Tibial nerve (tissue), 4 donors: Measurements from ENCODE around the gene BNC2. TPM values are rescaled to one million over a fixed set of nuclear protein-coding genes. Genes with fewer than 3 reads are reported as not detected.

Experiments
- DNase-seq, 2 donors: peaks; one replicate each; pipeline ENCODE4 v3.0.0-alpha.2; 2019; ENCODE audit warnings: low spot score in 2 of 2
- H3K27ac ChIP-seq, 4 donors: fragments of 200-600 bp; sonication (generic) in 3 of 4; one replicate each; pipeline ENCODE4 v1.5.1; 2017 to 2019; ENCODE audit warnings: mild to moderate bottlenecking in 1 of 4
- H3K27me3 ChIP-seq, 2 donors: fragments of 200-600 bp; sonication (generic) in 1 of 2; one replicate each; pipeline versions ENCODE4 v1.5.1 to v1.6.0; 2017 to 2019
- H3K36me3 ChIP-seq, 3 donors: fragments of 200-600 bp; sonication (generic); one replicate each; pipeline ENCODE4 v1.5.1; 2018 to 2019
- H3K4me1 ChIP-seq, 4 donors: fragments of 200-600 bp; sonication (generic) in 3 of 4; one replicate each; pipeline ENCODE4 v1.5.1; 2017 to 2019
- H3K4me3 ChIP-seq, 4 donors: fragments of 200-600 bp; sonication (generic) in 3 of 4; one replicate each; pipeline ENCODE4 v1.5.1; 2017 to 2019; ENCODE audit warnings: mild to moderate bottlenecking in 1 of 4, moderate library complexity in 1 of 4
- H3K9me3 ChIP-seq, 4 donors: fragments of 200-600 bp; sonication (generic) in 3 of 4; one replicate each; pipeline ENCODE4 v1.5.1; 2017 to 2019
- EP300 ChIP-seq, 2 donors: sonication (generic); formaldehyde crosslinking; IDR thresholded peaks; one replicate each; pipeline ENCODE4 v1.6.1; 2017; ENCODE audit warnings: antibody characterized with exemption in 2 of 2, mild to moderate bottlenecking in 1 of 2
- POLR2A ChIP-seq, 2 donors: fragments of 450-650 bp; IDR thresholded peaks; one replicate each; pipeline ENCODE4 v1.6.1; 2017; ENCODE audit warnings: antibody characterized with exemption in 2 of 2, mild to moderate bottlenecking in 2 of 2, moderate library complexity in 2 of 2
- WGBS, 2 donors: methylation state at CpG; one replicate each; pipeline ENCODE4 v1.1.5; 2018; 5-methylcytosine and 5-hydroxymethylcytosine counted together
- total RNA-seq, 4 donors: library from RNA; depleted of rRNA; stranded (reverse); fragments of >200 nt; gene quantifications; one replicate each; pipeline ENCODE4 v1.1.0, GENCODE V29; 2016
- TF ChIP-seq, protein P1 (sequence below), 5 experiments: fragments of 200-600 bp in 3 of 5; fragments of 450-650 bp in 2 of 5; sonication (generic) in 3 of 5; IDR thresholded peaks; one replicate each; pipeline ENCODE4 v1.5.1; 2016 to 2019; ENCODE audit warnings: antibody characterized with exemption in 5 of 5, mild to moderate bottlenecking in 3 of 5, moderate library complexity in 2 of 5

BNC2 gene
- total RNA-seq, 4 donors from 2014 or later = 69.9 to 89.6 (median 88.4) TPM

DNA sequence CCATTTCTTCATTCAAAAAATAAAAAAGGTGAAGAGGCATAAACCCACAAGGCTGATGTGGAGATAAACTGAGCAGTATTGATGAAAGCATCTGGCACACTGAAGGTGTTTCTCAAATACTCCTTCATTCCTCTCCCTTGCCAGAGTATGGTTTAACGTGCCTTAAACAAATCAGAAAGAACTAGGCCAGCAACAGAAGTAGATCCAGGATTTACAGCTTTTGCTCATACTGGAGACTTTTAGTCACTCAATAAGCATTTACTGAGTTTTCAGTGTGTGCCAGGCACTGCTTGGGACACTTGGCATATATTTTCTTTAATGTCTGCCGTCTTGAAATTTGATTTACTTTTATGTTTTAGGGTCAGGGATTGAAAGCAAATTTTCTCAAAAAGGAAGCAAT lies 53.0 kb downstream of the BNC2 start:
- Histone ChIP-seq H3K36me3 (no peaks in the 10 kb centered on the region), H3K4me1 (peaks cover 0 to 7% (median 0%) of the 10 kb centered on the region in 4 donors), H3K27ac (no peak overlapping the region), H3K9me3 (no peaks in the 10 kb centered on the region), H3K27me3 (no peaks in the 10 kb centered on the region), H3K4me3 (no peak overlapping the region)
- TF ChIP-seq, protein P1, sequence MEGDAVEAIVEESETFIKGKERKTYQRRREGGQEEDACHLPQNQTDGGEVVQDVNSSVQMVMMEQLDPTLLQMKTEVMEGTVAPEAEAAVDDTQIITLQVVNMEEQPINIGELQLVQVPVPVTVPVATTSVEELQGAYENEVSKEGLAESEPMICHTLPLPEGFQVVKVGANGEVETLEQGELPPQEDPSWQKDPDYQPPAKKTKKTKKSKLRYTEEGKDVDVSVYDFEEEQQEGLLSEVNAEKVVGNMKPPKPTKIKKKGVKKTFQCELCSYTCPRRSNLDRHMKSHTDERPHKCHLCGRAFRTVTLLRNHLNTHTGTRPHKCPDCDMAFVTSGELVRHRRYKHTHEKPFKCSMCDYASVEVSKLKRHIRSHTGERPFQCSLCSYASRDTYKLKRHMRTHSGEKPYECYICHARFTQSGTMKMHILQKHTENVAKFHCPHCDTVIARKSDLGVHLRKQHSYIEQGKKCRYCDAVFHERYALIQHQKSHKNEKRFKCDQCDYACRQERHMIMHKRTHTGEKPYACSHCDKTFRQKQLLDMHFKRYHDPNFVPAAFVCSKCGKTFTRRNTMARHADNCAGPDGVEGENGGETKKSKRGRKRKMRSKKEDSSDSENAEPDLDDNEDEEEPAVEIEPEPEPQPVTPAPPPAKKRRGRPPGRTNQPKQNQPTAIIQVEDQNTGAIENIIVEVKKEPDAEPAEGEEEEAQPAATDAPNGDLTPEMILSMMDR (IDR thresholded peaks at IDR 0.05) = no peak
- no peak for TF ChIP-seq POLR2A (IDR thresholded peaks at IDR 0.05)
- TF ChIP-seq EP300 (IDR thresholded peaks at IDR 0.05) = no peak
- 76 to 77% methylated on average over 2 of the region's 2 CpGs for WGBS, 2 donors
- no peak for DNase-seq

DNA sequence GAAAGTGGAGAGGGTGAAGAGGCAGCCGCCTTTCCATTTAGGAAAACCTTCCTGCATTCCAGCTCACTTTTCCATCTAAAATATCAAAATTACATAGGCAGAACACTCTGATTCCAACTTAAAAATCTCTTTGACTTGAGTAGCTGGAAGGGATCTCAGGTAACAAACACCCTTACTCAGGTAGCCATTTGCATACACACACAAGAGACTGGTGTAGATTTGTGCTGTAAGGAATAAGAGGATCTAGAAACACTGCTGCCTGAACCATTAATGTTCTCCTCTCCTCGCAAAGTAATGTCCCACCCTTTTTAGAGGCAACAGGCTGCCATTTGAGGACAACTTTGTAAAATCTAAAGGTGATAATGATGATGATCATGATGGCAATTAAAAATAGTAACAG lies 53.5 kb downstream of the BNC2 start:
- Histone ChIP-seq H3K4me1 (peaks cover 0 to 7% (median 0%) of the 10 kb centered on the region in 4 donors), H3K27ac (no peak overlapping the region)

DNA sequence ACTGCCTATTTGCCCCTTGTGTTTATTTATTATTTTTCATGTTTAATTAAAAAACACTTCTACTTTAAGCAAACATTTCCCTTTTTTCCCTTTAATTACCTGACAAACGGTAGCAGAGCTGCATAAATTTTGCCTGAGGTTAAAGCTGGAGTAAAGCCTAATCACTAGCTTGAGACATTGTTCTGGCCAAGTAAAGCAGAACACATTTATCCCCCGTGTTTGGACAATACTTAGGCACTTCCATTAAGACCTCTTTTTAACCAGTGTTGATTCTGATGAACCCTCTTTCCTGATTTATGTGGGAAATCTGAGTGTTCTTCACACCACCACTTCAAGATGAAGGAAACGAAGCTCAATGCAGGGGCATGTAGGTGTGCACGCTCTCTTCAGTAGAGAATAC lies 54.5 kb downstream of the BNC2 start:
- TF ChIP-seq EP300 (IDR thresholded peaks at IDR 0.05) (no peak), POLR2A (IDR thresholded peaks at IDR 0.05) (no peak)
- TF ChIP-seq, protein P1 (IDR thresholded peaks at IDR 0.05) = no peak
- Histone ChIP-seq H3K36me3 (no peaks in the 10 kb centered on the region), H3K9me3 (no peaks in the 10 kb centered on the region), H3K27me3 (no peaks in the 10 kb centered on the region), H3K27ac (no peak overlapping the region), H3K4me1 (peaks cover 0 to 7% (median 0%) of the 10 kb centered on the region in 4 donors), H3K4me3 (no peak overlapping the region)
- WGBS, 2 donors = 55 to 62% methylated on average over 4 of the region's 4 CpGs
- no peak for DNase-seq

More for the DNA sequence above, 53.5 kb downstream of the BNC2 start:
- H3K9me3 ChIP-seq = no peaks in the 10 kb centered on the region
- WGBS, 2 donors = 90 to 94% methylated on average over 2 of the region's 2 CpGs
- H3K27me3 ChIP-seq = no peaks in the 10 kb centered on the region
- TF ChIP-seq POLR2A (IDR thresholded peaks at IDR 0.05) (no peak), EP300 (IDR thresholded peaks at IDR 0.05) (no peak)
- TF ChIP-seq, protein P1 (IDR thresholded peaks at IDR 0.05) = no peak
- H3K36me3 ChIP-seq = no peaks in the 10 kb centered on the region
- no peak overlapping the region for H3K4me3 ChIP-seq
- DNase-seq = no peak

DNA sequence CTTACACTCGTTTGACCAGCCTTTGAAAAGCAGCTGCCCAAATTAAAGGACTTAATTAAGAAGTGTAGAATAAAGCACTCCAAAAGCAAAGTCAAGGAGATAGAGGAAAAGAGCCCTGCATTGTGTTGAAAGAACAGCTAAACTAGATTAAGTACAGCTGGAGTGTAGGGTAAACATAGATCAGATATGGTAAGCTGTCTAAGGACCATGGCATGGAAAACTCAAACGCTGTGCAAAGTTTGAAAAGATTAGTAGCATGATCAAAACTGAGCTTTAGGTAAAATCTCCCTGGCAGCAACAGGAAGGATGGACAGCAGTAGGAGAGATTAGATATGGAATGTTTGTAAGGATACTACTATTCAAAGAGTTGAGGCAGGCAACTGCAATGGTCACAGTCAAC lies 55.4 kb downstream of the BNC2 start:
- DNase-seq = no peak
- Histone ChIP-seq H3K4me3 (no peak overlapping the region), H3K4me1 (peaks cover 0 to 7% (median 0%) of the 10 kb centered on the region in 4 donors), H3K27ac (no peak overlapping the region), H3K9me3 (no peaks in the 10 kb centered on the region), H3K27me3 (no peaks in the 10 kb centered on the region), H3K36me3 (no peaks in the 10 kb centered on the region)
- WGBS, 2 donors = 91 to 93% methylated on average over 2 of the region's 2 CpGs
- TF ChIP-seq, protein P1 (IDR thresholded peaks at IDR 0.05) = no peak
- TF ChIP-seq EP300 (IDR thresholded peaks at IDR 0.05) (no peak), POLR2A (IDR thresholded peaks at IDR 0.05) (no peak)

DNA sequence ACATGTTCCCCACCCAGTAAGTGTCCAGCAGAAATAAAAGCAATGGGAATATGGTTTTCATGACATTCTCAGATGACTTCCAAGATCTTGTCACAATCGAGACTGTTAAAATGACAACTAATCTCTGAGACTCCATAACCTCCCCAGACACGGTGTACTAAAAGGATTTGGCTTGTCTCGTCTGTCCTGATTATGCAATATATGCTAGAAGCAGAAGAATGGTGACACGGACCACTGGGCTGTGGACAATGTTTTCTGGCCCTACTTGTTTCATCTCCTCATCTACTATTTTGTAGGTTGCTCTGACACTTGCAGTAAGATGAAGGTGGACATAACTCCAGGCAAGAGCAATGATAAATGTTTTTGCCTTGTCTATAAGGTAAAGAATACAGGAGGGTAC lies 56.6 kb downstream of the BNC2 start:
- Histone ChIP-seq H3K4me1 (peaks cover 0 to 7% (median 0%) of the 10 kb centered on the region in 4 donors), H3K27me3 (no peaks in the 10 kb centered on the region), H3K27ac (no peak overlapping the region), H3K4me3 (no peak overlapping the region), H3K9me3 (no peaks in the 10 kb centered on the region), H3K36me3 (no peaks in the 10 kb centered on the region)
- TF ChIP-seq, protein P1 (IDR thresholded peaks at IDR 0.05) = no peak
- TF ChIP-seq POLR2A (IDR thresholded peaks at IDR 0.05) (no peak), EP300 (IDR thresholded peaks at IDR 0.05) (no peak)
- 86 to 89% methylated on average over 4 of the region's 4 CpGs for WGBS, 2 donors
- DNase-seq = no peak
